Caki2 (cell line): Measurements from ENCODE around the gene SNX20. TPM values are rescaled to one million over a fixed set of nuclear protein-coding genes. Genes with fewer than 3 reads are reported as not detected.

Experiments
- DNase-seq: peaks from one replicate; pipeline ENCODE4 v3.0.0-alpha.2; 2015; ENCODE audit warnings: low read depth
- in situ Hi-C: cut with HindIII; loops from 2 replicates; pipeline ENCODE4 v1.10.0; 2016; ENCODE audit warnings: low sequenced_read_pairs, low pct_unique_long_range_greater_than_20kb, mixed read lengths
- total RNA-seq: library from RNA; depleted of rRNA; stranded (reverse); fragments of >200 nt; shearing (Covaris generic); gene quantifications from 2 replicates; pipeline ENCODE4 v1.2.3, GENCODE V29; 2014; ENCODE audit warnings: low replicate concordance; rRNA removed

SNX20 gene
- not detected in 2 replicates for total RNA-seq

DNA sequence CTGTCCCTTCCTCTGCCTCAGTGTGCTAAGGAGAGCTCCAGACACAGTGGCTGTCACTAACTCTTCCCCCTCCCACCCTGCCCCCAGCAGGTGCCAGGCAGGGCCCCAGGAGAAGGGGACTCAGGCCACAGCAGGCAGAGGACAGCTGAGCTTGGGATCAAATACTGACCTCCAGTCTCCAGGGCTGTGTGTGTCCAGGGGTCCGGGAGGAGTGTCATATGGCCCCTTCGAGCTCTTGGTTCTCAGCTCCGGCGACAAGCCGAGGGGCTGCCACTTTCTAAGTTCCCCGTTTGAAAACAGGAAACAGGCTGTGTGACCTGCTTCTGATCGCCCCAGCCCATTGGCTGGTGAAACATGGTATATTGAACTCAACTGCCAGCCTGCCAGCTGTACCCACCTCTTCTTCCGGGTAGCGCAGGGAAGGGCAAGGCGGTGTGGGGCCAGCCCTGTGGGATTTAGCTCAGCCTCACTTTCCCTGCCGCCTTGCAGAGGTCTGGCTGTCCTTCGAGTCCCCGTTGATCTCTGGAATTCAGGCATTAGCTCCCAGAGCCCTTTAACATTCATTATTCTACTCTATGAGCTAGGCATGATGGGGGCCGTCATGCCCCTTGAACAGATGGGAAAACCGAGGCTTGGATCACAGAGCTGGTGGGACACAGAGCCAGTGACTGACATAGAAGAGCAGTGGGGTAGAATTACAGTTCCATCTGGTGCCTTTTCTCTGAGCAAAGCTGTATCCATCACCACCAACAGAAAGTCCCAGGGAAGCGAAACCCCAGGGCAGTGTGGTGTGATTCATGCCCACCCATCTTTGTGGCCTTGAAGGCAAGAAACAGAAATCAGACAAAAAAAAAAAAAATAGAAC is at the start of gene SNX20:
Gene SNX20, minus strand, starts transcription at position 292 of the 865 bp plus-strand sequence. CDS start 3,786 bp downstream, outside the sequence.
- in situ Hi-C loops = no loop called here

GRCh38 chr16:50724306-50724705 is 43.2 kb upstream of the SNX20 start:
- in situ Hi-C loops = no loop called here

More for the DNA sequence above, at the start of gene SNX20:
- DNase-seq = no peak

GRCh38 chr16:50722960-50723359 is 41.8 kb upstream of the SNX20 start:
- in situ Hi-C loops = no loop called here
- DNase-seq = no peak

More at GRCh38 chr16:50724306-50724705, 43.2 kb upstream of the SNX20 start:
- no peak for DNase-seq

GRCh38 chr16:50722405-50722737 is 41.3 kb upstream of the SNX20 start:
- no peak for DNase-seq
- in situ Hi-C loops = no loop called here

- DNase-seq = no peak
Observed at GRCh38 chr16:50721549-50722404, 40.7 kb upstream of the SNX20 start.

DNA sequence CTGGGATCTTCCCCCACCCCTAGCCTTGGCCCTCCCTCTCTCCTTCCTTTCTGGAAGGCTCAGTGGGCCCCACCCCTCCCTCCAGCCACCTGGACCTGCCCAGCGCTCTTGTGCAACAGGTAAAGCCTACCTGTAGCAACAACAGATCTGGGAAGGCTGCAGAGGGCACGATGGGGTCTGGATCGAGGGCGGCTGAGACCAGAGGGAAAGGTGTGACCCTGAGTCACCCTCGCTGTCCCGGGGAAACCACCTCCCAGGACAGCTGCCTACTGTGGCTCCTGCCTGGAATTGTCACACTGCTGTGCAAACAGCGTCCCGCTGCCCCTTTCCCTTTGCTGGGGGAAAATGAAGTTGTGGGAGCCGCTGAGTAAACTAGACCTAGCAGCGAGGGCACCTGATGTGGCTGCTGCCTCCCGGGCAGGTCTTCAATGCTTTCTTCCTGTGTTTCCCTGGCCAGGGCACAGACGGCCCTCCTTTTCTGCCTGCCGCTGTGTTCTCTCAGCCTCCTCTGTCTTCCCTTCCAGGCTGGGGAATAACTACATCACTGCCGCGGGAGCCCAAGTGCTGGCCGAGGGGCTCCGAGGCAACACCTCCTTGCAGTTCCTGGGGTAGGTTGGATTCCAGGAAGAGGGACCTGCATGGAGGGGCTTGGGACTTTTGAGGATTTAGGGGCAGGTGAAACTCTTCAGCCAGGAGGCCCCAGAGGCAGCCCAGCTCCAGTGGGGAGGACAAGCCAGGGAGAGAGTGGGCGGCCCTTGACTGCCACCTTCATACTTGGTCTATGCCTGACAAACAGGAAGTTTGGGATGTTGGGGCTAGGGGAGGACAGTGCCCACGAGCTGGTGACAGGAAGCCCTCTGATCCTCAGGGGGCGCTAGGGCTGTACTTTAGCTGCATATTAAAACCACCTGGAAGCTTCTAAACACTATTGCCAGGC is 38.6 kb upstream of the SNX20 start:
- no peak for DNase-seq
- in situ Hi-C loops = no loop called here

More at GRCh38 chr16:50721549-50722404, 40.7 kb upstream of the SNX20 start:
- in situ Hi-C loops = no loop called here

- in situ Hi-C loops = no loop called here
- DNase-seq = no peak
Observed at GRCh38 chr16:50718761-50719400, 37.8 kb upstream of the SNX20 start.

- no peak for DNase-seq
- in situ Hi-C loops = no loop called here
Observed at GRCh38 chr16:50718061-50718760, 37.1 kb upstream of the SNX20 start.

DNA sequence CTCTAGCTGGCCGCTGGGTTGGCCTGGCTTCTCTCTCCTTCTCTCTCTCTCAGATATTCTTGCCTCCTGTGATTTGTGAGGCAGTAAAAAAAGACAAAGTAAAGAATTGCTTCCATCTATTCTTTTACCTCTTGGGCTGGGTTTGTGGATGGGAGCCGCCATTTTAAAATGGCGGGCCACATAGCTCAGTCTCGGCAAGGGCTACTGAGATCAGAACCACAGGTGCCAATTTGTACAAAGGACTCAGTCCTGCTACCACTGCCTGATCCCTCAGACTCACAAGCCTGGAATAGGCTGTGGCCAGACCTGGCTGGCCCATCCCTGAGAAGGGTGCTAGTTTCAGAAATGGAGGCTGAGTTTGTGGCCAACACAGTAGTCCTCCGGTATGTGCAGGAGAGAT is 36.4 kb upstream of the SNX20 start:
- in situ Hi-C loops = no loop called here
- DNase-seq = no peak

DNA sequence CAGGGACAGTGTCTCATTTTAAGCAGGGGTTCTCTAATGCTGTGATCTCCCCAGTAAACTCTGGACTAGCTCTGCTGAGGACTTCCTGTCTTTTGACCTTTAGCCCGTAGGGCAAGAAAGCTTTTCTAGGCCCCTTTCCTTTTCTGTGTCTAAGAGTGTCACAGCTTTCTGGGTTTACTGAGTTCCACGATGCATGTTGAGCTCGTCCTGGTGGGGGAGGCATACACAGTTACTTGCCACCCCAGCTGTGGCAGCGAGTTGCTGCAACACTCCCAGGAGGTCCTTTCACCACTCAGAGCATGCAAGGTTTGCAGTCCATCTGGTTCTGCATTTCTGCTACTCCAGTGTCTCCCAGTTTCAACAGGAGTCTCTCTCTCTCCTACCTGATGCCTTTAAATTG is 36.0 kb upstream of the SNX20 start:
- no peak for DNase-seq
- in situ Hi-C loops = no loop called here

DNA sequence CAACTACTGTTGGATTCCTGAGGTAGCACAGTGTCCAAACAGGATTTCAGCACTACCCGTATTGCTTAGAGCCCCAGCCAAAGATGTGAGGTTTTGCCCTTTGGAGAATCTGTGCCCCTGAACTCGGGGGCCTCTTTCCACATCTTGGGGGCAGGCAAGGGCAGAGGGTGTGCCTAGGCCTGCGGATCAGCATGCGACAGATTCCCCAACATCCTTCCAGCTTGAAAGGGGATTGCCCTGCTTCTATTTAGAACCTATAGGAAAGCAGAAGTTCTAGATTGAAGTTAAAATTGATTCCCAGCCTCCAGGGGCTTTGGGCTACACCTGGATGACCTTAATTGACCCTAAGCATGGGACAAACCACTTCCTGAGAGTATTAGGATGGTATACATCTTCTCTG is 31.8 kb upstream of the SNX20 start:
- DNase-seq = no peak
- in situ Hi-C loops = no loop called here

GRCh38 chr16:50712560-50712898 is 31.4 kb upstream of the SNX20 start:
- no peak for DNase-seq
- in situ Hi-C loops = no loop called here

DNA sequence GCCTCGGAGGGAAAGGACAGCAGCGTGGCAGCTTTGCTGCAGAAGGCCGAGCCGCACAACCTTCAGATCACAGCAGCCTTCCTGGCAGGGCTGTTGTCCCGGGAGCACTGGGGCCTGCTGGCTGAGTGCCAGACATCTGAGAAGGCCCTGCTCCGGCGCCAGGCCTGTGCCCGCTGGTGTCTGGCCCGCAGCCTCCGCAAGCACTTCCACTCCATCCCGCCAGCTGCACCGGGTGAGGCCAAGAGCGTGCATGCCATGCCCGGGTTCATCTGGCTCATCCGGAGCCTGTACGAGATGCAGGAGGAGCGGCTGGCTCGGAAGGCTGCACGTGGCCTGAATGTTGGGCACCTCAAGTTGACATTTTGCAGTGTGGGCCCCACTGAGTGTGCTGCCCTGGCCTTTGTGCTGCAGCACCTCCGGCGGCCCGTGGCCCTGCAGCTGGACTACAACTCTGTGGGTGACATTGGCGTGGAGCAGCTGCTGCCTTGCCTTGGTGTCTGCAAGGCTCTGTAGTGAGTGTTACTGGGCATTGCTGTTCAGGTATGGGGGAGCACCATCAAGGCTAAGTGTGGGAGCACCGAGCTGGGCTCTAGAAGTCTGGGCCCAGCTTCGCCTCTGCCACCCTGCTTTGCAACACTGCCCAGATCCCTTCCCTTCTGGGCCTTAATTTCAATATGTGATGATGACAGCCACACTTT is 30.9 kb upstream of the SNX20 start:
- no peak for DNase-seq
- in situ Hi-C loops = no loop called here

DNA sequence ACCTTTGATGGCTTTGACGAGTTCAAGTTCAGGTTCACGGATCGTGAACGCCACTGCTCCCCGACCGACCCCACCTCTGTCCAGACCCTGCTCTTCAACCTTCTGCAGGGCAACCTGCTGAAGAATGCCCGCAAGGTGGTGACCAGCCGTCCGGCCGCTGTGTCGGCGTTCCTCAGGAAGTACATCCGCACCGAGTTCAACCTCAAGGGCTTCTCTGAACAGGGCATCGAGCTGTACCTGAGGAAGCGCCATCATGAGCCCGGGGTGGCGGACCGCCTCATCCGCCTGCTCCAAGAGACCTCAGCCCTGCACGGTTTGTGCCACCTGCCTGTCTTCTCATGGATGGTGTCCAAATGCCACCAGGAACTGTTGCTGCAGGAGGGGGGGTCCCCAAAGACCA is 29.9 kb upstream of the SNX20 start:
- in situ Hi-C loops = no loop called here
- no peak for DNase-seq

GRCh38 chr16:50709980-50710379 is 28.9 kb upstream of the SNX20 start:
- in situ Hi-C loops = no loop called here
- DNase-seq = no peak

GRCh38 chr16:50709061-50709684 is 28.1 kb upstream of the SNX20 start:
- DNase-seq = no peak
- in situ Hi-C loops = no loop called here
